Stomach (tissue), 9 donors: Measurements from ENCODE around the gene ATF7. TPM values are rescaled to one million over a fixed set of nuclear protein-coding genes. Genes with fewer than 3 reads are reported as not detected.
A peak's percentile ranks its signal among the peaks of the same experiment; 100 is the strongest.

Experiments used
- DNase-seq, 2 donors: peaks; one replicate each; pipeline versions ENCODE4 v3.0.0 to v3.0.0-alpha.2; 2013 to 2019
- H3K27ac ChIP-seq, 5 donors: fragments of 200-600 bp in 4 of 5; sonication (generic) in 4 of 5; one replicate each; pipeline ENCODE4 v1.5.1; 2013 to 2019; ENCODE audit warnings: mild to moderate bottlenecking in 1 of 5, moderate library complexity in 1 of 5
- H3K27me3 ChIP-seq, 3 donors: fragments of 200-600 bp; sonication (generic); one replicate each; pipeline ENCODE4 v1.5.1; 2017 to 2019; ENCODE audit warnings: mixed run types in 1 of 3
- H3K36me3 ChIP-seq, 4 donors: fragments of 200-600 bp; sonication (generic); 1 replicate in 3 of 4; 2 replicates in 1 of 4; pipeline ENCODE4 v1.5.1; 2016 to 2019
- H3K4me1 ChIP-seq, 4 donors: fragments of 200-600 bp; sonication (generic); one replicate each; pipeline ENCODE4 v1.5.1; 2016 to 2019
- H3K4me3 ChIP-seq, 4 donors: fragments of 200-600 bp; sonication (generic) in 3 of 4; one replicate each; pipeline ENCODE4 v1.5.1; 2016 to 2019; ENCODE audit warnings: mild to moderate bottlenecking in 1 of 4
- H3K9me3 ChIP-seq, 4 donors: fragments of 200-600 bp; sonication (generic); one replicate each; pipeline ENCODE4 v1.5.1; 2016 to 2019
- CTCF ChIP-seq, 7 experiments: fragments of 450-650 bp in 4 of 7; fragments of 200-600 bp in 3 of 7; sonication (generic) in 3 of 7; IDR thresholded peaks; one replicate each; pipeline ENCODE4 v1.5.1; 2016 to 2019; ENCODE audit warnings: antibody characterized with exemption in 7 of 7, control low read depth in 2 of 7, mild to moderate bottlenecking in 1 of 7
- EP300 ChIP-seq: sonication (generic); formaldehyde crosslinking; IDR thresholded peaks from one replicate; pipeline ENCODE4 v1.6.1; 2017; ENCODE audit warnings: antibody characterized with exemption
- POLR2A ChIP-seq, 4 donors: fragments of 450-650 bp; IDR thresholded peaks; one replicate each; pipeline ENCODE4 v1.6.1; 2016; ENCODE audit warnings: antibody characterized with exemption in 4 of 4, control low read depth in 2 of 4, mild to moderate bottlenecking in 1 of 4, moderate library complexity in 1 of 4
- POLR2AphosphoS5 ChIP-seq, 3 donors: sonication (generic); formaldehyde crosslinking; IDR thresholded peaks; one replicate each; pipeline ENCODE4 v1.6.1; 2016; ENCODE audit warnings: antibody characterized with exemption in 3 of 3
- WGBS, 5 donors: extraction: QIAGEN DNeasy Blood & Tissue Kit in 3 of 5; methylation state at CpG; one replicate each; pipeline versions ENCODE4 v1.1.5 to v1.1.7; 2013 to 2018; 5-methylcytosine and 5-hydroxymethylcytosine counted together
- intact Hi-C: fragments of 100-400 bp; cut with DNase I; formaldehyde crosslinking; loops from one replicate; pipeline ENCODE4 v1.15.1; 2023; ENCODE audit warnings: low total_unique reads
- polyA plus RNA-seq, 3 donors: library from polyadenylated mRNA; stranded (reverse); fragments of 200-250 nt; gene quantifications; one replicate each; pipeline ENCODE4 v1.2.3, GENCODE V29; 2013
- small RNA-seq, 4 donors: library from RNA; depleted of rRNA; stranded (forward); fragments of <200 nt; gene quantifications; one replicate each; pipeline ENCODE3, GENCODE V24; 2016
- total RNA-seq, 5 donors: library from RNA; depleted of rRNA; stranded (reverse); fragments of >200 nt; gene quantifications; one replicate each; pipeline versions ENCODE4 v1.1.0 to v1.2.3, GENCODE V29; 2014 to 2016
- donor health status: healthy with polysubstance abuse.
- donor health status: Bipolar disorder and iron deficiency.
- donor health status: healthy.

Gene ATF7
- total and polyA plus RNA-seq, 8 donors = 9.0 to 93.4 (median 16.3) TPM

- TF ChIP-seq POLR2AphosphoS5 (IDR thresholded peaks at IDR 0.05) (no peak), EP300 (no peak), CTCF (IDR thresholded peaks at IDR 0.05) (no peak), POLR2A (IDR thresholded peaks at IDR 0.05) (no peak)
- Histone ChIP-seq H3K27ac (peak overlapping the region in 2 of 5 donors; percentile 14 to 20), H3K4me3 (no peak overlapping the region), H3K27me3 (no peaks in the 10 kb centered on the region), H3K9me3 (no peaks in the 10 kb centered on the region), H3K36me3 (peaks cover 100% of the 10 kb centered on the region in 4 donors), H3K4me1 (peaks cover 16 to 82% (median 46%) of the 10 kb centered on the region in 4 donors)
- intact Hi-C loops = loop anchor here (10.0 kb wide), 1 partner anchor 52 kb away; no protein-coding TSS in a partner anchor
- no peak for DNase-seq
- 43 to 61% (median 44%) methylated on average over 3 of the region's 3 CpGs for WGBS, 5 donors
These were observed 163.2 kb downstream of the ATF7 start for GRCh38 chr12:53462935-53463334.

GRCh38 chr12:53461591-53461990 is 164.6 kb downstream of the ATF7 start:
- DNase-seq = no peak
- intact Hi-C loops = loop anchor here (10.0 kb wide), 1 partner anchor 53 kb away; no protein-coding TSS in a partner anchor
- H3K36me3 ChIP-seq = peaks cover 100% of the 10 kb centered on the region in 4 donors

GRCh38 chr12:53461059-53461458 is 165.1 kb downstream of the ATF7 start:
- intact Hi-C loops = loop anchor here (10.0 kb wide), 1 partner anchor 54 kb away; no protein-coding TSS in a partner anchor
- H3K27me3 ChIP-seq = no peaks in the 10 kb centered on the region
- DNase-seq = no peak
- H3K4me1 ChIP-seq = peaks cover 16 to 92% (median 51%) of the 10 kb centered on the region in 4 donors
- WGBS, 5 donors = 68 to 82% (median 73%) methylated on average over 3 of the region's 3 CpGs
- no peaks in the 10 kb centered on the region for H3K9me3 ChIP-seq
- H3K4me3 ChIP-seq = no peak overlapping the region
- peak overlapping the region in 1 of 5 donors; percentile 11 for H3K27ac ChIP-seq
- peaks cover 100% of the 10 kb centered on the region in 4 donors for H3K36me3 ChIP-seq
- peak in 1 of 4 donors; percentile 21 for TF ChIP-seq POLR2A (IDR thresholded peaks at IDR 0.05)
- no peak for TF ChIP-seq EP300
- no peak for TF ChIP-seq POLR2AphosphoS5 (IDR thresholded peaks at IDR 0.05)

More at GRCh38 chr12:53461591-53461990, 164.6 kb downstream of the ATF7 start:
- 70 to 82% (median 73%) methylated on average over 8 of the region's 8 CpGs for WGBS, 5 donors
- Histone ChIP-seq H3K27me3 (no peaks in the 10 kb centered on the region), H3K9me3 (no peaks in the 10 kb centered on the region), H3K4me3 (no peak overlapping the region), H3K27ac (no peak overlapping the region), H3K4me1 (peaks cover 16 to 92% (median 49%) of the 10 kb centered on the region in 4 donors)
- TF ChIP-seq POLR2AphosphoS5 (IDR thresholded peaks at IDR 0.05) (no peak), EP300 (no peak), POLR2A (IDR thresholded peaks at IDR 0.05) (no peak), CTCF (IDR thresholded peaks at IDR 0.05) (no peak)

GRCh38 chr12:53459097-53459496 is 167.1 kb downstream of the ATF7 start:
- WGBS, 5 donors = 58 to 77% (median 62%) methylated on average over 4 of the region's 4 CpGs

More at GRCh38 chr12:53459097-53459496, 167.1 kb downstream of the ATF7 start:
- no peaks in the 10 kb centered on the region for H3K9me3 ChIP-seq
- H3K36me3 ChIP-seq = peaks cover 99 to 100% (median 100%) of the 10 kb centered on the region in 4 donors
- H3K27me3 ChIP-seq = no peaks in the 10 kb centered on the region
- H3K4me3 ChIP-seq = no peak overlapping the region
- no peak for DNase-seq
- intact Hi-C loops = no loop called here
- no peak overlapping the region for H3K27ac ChIP-seq
- no peak for TF ChIP-seq CTCF (IDR thresholded peaks at IDR 0.05)
- TF ChIP-seq EP300 = no peak
- TF ChIP-seq POLR2A (IDR thresholded peaks at IDR 0.05) = no peak
- H3K4me1 ChIP-seq = peaks cover 19 to 92% (median 50%) of the 10 kb centered on the region in 4 donors

Small RNAs within 50 kb of the gene (small RNA-seq; reads per million reads assigned to genes)
- gene AC023509.3 = 0 reads per million in 4 donors

Other genes starting within 250 kb of the ATF7 start
- 100 to 1,000 TPM in 1 of 5 donors, 10 to 100 TPM in 4; 13.3 to 142 (median 36.8) TPM for gene SP1, start 246.2 kb downstream of the ATF7 start, total RNA-seq
- 10 to 100 TPM; 10.2 to 16.2 (median 12.2) TPM for gene SP1, start 246.2 kb downstream of the ATF7 start, polyA plus RNA-seq
- not detected for gene AMHR2, start 202.5 kb downstream of the ATF7 start, total RNA-seq
- 1 to 10 TPM in 1 of 3 donors, under 1 TPM in 2; 0.23 to 1.8 (median 0.25) TPM for gene AMHR2, start 202.5 kb downstream of the ATF7 start, polyA plus RNA-seq
- 100 to 1,000 TPM in 3 of 5 donors, 10 to 100 TPM in 2; 44.3 to 194 (median 105) TPM for gene PRR13, start 184.6 kb downstream of the ATF7 start, total RNA-seq
- gene PRR13, start 184.6 kb downstream of the ATF7 start, polyA plus RNA-seq = 100 to 1,000 TPM; 194 to 437 (median 306) TPM
- 100 to 1,000 TPM; 109 to 509 (median 431) TPM for gene PCBP2, start 174.3 kb downstream of the ATF7 start, total RNA-seq
- gene PCBP2, start 174.3 kb downstream of the ATF7 start, polyA plus RNA-seq = 100 to 1,000 TPM; 407 to 714 (median 486) TPM
- 100 to 1,000 TPM in 1 of 5 donors, 10 to 100 TPM in 4; 13.2 to 279 (median 43.3) TPM for gene MAP3K12, start 126.9 kb downstream of the ATF7 start, total RNA-seq
- gene MAP3K12, start 126.9 kb downstream of the ATF7 start, polyA plus RNA-seq = 1 to 10 TPM; 5.4 to 9.8 (median 6.0) TPM
- gene TARBP2, start 125.1 kb downstream of the ATF7 start, total RNA-seq = 10 to 100 TPM in 4 of 5 donors, not detected in 1; 24.0 to 36.5 (median 32.0) TPM
- gene TARBP2, start 125.1 kb downstream of the ATF7 start, polyA plus RNA-seq = 10 to 100 TPM; 22.6 to 32.7 (median 27.4) TPM
- not detected for gene NPFF, start 118.9 kb downstream of the ATF7 start, total RNA-seq
- not detected for gene NPFF, start 118.9 kb downstream of the ATF7 start, polyA plus RNA-seq
- 100 to 1,000 TPM in 3 of 5 donors, 10 to 100 TPM in 2; 75.0 to 255 (median 241) TPM for gene ATP5MC2, start 49.7 kb upstream of the ATF7 start, total RNA-seq
- 100 to 1,000 TPM; 517 to 864 (median 543) TPM for gene ATP5MC2, start 49.7 kb upstream of the ATF7 start, polyA plus RNA-seq
- gene CALCOCO1, start 101.1 kb upstream of the ATF7 start, total RNA-seq = 100 to 1,000 TPM; 135 to 441 (median 164) TPM
- 100 to 1,000 TPM in 1 of 3 donors, 10 to 100 TPM in 2; 60.3 to 102 (median 73.2) TPM for gene CALCOCO1, start 101.1 kb upstream of the ATF7 start, polyA plus RNA-seq
- not detected for gene CISTR, start 125.6 kb upstream of the ATF7 start, total RNA-seq
- not detected for gene CISTR, start 125.6 kb upstream of the ATF7 start, polyA plus RNA-seq